Measurements from ENCODE around the gene PPP6R3. TPM values are rescaled to one million over a fixed set of nuclear protein-coding genes. Genes with fewer than 3 reads are reported as not detected.

The PPP6R3 gene
- total and polyA plus RNA-seq, 2 donors (not counting 3 experiments of a cell fraction or from before 2014, with no cell fraction given), result 31.7 to 98.8 TPM

DNA sequence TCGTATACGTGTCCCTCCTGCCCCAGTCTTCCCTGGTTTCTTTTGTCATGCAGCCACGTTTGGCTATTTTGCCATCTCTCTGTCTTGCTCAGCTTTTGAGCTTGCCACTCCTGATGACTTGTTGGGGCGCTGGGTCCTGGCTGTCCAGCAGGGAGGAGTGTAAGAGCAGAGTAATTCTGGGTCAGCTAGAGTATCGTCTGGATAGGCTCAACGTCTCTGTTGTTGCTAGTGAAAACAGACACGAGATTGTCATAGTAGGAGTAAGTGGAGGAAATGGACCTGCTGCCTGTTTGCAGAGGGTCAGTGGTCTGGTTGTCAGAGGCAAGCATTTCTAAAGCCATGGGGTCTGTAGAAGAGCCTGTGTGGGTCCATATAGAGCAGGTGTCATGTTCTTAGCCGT lies 83.0 kb downstream of the PPP6R3 start:
- Histone ChIP-seq H3K27me3 (ENCODE audit: control insufficient read depth in 2 of 2, insufficient read depth in 2 of 2, low read length in 2 of 2) (no peaks in the 10 kb centered on the region), H3K79me2 (ENCODE audit: control insufficient read depth, insufficient read depth, low read length) (peaks cover 38% of the 10 kb centered on the region), H3K4me2 (ENCODE audit: insufficient read depth, low read length) (no peak overlapping the region), H3K4me1 (ENCODE audit: control insufficient read depth, extremely low read depth, insufficient read depth, low read length) (peaks cover 2% of the 10 kb centered on the region), H3K27ac (ENCODE audit: insufficient read depth, low read depth, low read length) (no peak overlapping the region), H2AFZ (ENCODE audit: low read depth, low read length) (no peak overlapping the region), H4K20me1 (replicated peaks; ENCODE audit: control insufficient read depth, extremely low read depth, insufficient read depth, low read length) (no peaks in the 10 kb centered on the region), H3K9me1 (replicated peaks; ENCODE audit: control insufficient read depth, extremely low read depth, insufficient read depth, low read length) (no peaks in the 10 kb centered on the region), H3K9ac (replicated peaks; ENCODE audit: extremely low read depth, insufficient read depth, low read length) (no peak overlapping the region), H3K36me3 (ENCODE audit: control insufficient read depth in 2 of 2, extremely low read depth in 1 of 2, insufficient read depth in 2 of 2, low read length in 2 of 2) (peaks cover 6 to 28% of the 10 kb centered on the region in 2 experiments), H3K9me3 (replicated peaks; ENCODE audit: control insufficient read depth, insufficient read depth, low read length) (no peaks in the 10 kb centered on the region), H3K4me3 (replicated peaks in 1 of 3; ENCODE audit: insufficient read depth in 1 of 3, low read depth in 1 of 3, low read length in 3 of 3) (no peak overlapping the region)
- no peak for FAIRE-seq
- POLR2A ChIA-PET, result interaction anchor here (0.5 kb wide), 1 partner anchor 13 kb away, joined by 5 read pairs; no protein-coding TSS in a partner anchor
- CTCF ChIA-PET, result interaction anchor here (0.6 kb wide), 1 partner anchor 8 kb away, joined by 5 read pairs; no protein-coding TSS in a partner anchor
- TF ChIP-seq POLR2AphosphoS5 (IDR thresholded peaks at IDR 0.05; ENCODE audit: insufficient read depth, low read depth, low read length) (no peak), POLR2A (IDR thresholded peaks at IDR 0.05; ENCODE audit: low read depth, low read length) (no peak), EZH2 (IDR thresholded peaks at IDR 0.05; ENCODE audit: borderline replicate concordance, low read depth, low read length, severe bottlenecking) (no peak), FOS (IDR thresholded peaks at IDR 0.05; ENCODE audit: borderline replicate concordance, insufficient read depth, low read length) (no peak), MYC (IDR thresholded peaks at IDR 0.05; ENCODE audit: low read depth, low read length) (no peak), JUN (IDR thresholded peaks at IDR 0.05; ENCODE audit: borderline replicate concordance, insufficient read depth, insufficient read length, low read depth) (no peak), GATA2 (IDR thresholded peaks at IDR 0.05; ENCODE audit: insufficient read depth, insufficient read length, low read depth, low read length) (no peak)
- TF ChIP-seq, protein P1, sequence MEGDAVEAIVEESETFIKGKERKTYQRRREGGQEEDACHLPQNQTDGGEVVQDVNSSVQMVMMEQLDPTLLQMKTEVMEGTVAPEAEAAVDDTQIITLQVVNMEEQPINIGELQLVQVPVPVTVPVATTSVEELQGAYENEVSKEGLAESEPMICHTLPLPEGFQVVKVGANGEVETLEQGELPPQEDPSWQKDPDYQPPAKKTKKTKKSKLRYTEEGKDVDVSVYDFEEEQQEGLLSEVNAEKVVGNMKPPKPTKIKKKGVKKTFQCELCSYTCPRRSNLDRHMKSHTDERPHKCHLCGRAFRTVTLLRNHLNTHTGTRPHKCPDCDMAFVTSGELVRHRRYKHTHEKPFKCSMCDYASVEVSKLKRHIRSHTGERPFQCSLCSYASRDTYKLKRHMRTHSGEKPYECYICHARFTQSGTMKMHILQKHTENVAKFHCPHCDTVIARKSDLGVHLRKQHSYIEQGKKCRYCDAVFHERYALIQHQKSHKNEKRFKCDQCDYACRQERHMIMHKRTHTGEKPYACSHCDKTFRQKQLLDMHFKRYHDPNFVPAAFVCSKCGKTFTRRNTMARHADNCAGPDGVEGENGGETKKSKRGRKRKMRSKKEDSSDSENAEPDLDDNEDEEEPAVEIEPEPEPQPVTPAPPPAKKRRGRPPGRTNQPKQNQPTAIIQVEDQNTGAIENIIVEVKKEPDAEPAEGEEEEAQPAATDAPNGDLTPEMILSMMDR (IDR thresholded peaks at IDR 0.05; ENCODE audit: extremely low read depth in 1 of 2, insufficient read depth in 1 of 2, low read depth in 1 of 2, low read length in 2 of 2), result no peak
- TF ChIP-seq, protein P2, sequence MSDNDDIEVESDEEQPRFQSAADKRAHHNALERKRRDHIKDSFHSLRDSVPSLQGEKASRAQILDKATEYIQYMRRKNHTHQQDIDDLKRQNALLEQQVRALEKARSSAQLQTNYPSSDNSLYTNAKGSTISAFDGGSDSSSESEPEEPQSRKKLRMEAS (IDR thresholded peaks at IDR 0.05; ENCODE audit: insufficient read depth, insufficient read length), result no peak
- dilution Hi-C loops (cut with MboI; ENCODE audit: extremely low pct_ligation_motif_present, low sequenced_read_pairs) (no loop called here), intact Hi-C loops (cut with micrococcal nuclease) (no loop called here)
- no TSS peak for BruUV-seq (replicated peaks)
- DNase-seq (ENCODE audit: low read depth, low spot score), result no peak

Data from endothelial cell of umbilical vein (primary cell).